ENCODE results near the gene RAB11FIP3.

GRCh38 chr16:444027-444426, 18.6 kb downstream of the RAB11FIP3 start:
- no peak for TF ChIP-seq POLR2A (IDR thresholded peaks at IDR 0.05)
- TF ChIP-seq, protein P1, sequence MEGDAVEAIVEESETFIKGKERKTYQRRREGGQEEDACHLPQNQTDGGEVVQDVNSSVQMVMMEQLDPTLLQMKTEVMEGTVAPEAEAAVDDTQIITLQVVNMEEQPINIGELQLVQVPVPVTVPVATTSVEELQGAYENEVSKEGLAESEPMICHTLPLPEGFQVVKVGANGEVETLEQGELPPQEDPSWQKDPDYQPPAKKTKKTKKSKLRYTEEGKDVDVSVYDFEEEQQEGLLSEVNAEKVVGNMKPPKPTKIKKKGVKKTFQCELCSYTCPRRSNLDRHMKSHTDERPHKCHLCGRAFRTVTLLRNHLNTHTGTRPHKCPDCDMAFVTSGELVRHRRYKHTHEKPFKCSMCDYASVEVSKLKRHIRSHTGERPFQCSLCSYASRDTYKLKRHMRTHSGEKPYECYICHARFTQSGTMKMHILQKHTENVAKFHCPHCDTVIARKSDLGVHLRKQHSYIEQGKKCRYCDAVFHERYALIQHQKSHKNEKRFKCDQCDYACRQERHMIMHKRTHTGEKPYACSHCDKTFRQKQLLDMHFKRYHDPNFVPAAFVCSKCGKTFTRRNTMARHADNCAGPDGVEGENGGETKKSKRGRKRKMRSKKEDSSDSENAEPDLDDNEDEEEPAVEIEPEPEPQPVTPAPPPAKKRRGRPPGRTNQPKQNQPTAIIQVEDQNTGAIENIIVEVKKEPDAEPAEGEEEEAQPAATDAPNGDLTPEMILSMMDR (IDR thresholded peaks at IDR 0.05 in 8 of 11, conservative IDR thresholded peaks at IDR 0.05 in 3 of 11), result no peak

Data from spleen (tissue), 7 donors.